ENCODE results near the gene FGF22.

The FGF22 gene

GRCh38 chr19:680287-681028 lies 40.8 kb downstream of the FGF22 start:
- peak; percentile 98 for DNase-seq

GRCh38 chr19:681029-682019 lies 41.6 kb downstream of the FGF22 start:
- DNase-seq, result no peak

DNA sequence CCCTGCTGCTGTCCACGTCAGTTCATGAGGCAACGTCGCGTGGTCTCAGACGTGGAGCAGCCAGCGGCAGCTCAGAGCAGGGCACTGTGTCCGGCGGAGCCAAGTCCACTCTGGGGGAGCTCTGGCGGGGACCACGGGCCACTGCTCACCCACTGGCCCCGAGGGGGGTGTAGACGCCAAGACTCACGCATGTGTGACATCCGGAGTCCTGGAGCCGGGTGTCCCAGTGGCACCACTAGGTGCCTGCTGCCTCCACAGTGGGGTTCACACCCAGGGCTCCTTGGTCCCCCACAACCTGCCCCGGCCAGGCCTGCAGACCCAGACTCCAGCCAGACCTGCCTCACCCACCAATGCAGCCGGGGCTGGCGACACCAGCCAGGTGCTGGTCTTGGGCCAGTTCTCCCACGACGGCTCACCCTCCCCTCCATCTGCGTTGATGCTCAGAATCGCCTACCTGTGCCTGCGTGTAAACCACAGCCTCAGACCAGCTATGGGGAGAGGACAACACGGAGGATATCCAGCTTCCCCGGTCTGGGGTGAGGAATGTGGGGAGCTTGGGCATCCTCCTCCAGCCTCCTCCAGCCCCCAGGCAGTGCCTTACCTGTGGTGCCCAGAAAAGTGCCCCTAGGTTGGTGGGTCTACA lies 43.1 kb downstream of the FGF22 start:
- DNase-seq, result no peak

- no peak for DNase-seq
These were observed 45.8 kb downstream of the FGF22 start for GRCh38 chr19:685454-685931.

DNA sequence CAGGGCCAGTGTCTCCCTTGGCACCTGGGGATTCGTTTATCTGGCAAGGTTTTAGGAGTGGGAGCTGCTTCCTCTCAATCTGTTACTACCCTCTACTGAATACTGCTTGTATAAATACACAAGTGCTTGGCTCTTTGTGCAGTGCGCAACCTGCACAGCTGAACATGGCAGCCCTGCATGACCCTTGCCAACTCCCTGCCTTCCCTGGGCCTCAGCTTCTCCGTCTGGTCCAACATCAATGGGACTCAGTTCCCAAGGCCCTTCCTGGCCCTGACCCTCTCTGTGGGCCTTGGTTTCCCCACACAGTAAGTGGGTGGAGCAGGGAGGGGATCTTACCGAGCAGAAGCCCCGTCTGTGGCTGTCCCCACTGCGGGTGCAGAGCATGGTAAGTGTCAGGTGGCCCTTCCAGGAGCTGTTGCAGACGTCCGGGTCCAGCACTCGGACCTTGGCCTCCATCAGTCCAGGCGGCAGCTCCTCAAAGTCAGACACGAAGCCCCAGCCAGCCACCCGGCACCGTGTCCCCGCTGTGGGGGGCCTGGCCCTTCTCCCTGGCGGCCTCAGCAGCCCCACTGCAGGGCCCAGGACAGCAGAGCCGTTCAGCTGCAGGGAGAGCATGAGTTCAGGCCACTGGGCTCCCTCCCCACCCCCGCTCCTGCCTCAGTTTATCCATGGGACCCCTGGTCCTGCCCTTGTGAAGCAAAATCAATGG lies 47.1 kb downstream of the FGF22 start:
- DNase-seq, result no peak

DNA sequence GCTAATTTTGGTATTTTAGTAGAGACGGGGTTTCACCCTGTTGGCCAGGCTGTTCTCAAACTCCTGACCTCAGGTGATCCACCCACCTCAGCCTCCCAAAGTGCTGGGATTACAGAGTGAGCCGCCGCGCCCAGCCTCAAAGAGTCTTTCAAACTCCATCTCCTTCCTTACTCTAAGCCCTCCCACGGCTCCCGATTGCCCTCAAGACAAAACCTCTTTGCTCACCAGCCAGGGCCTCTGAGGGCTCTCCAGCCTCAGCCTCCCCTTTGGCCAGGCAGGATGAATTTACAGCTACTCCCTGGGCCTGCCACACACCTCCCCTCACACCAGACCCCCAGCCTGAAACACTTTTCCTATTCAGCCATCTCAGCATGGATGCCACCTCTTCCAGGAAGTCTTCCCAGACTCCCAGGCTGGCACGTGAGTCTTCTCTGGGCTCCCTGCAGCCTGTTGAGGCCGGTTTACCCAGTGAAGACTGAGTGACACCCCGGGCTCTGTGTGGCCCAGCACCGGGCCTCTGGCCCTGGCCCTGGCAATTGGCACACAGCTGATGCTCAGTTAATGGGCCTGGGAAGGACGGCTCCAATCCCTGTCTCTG lies 48.0 kb downstream of the FGF22 start:
- no peak for DNase-seq

- no peak for DNase-seq
These were observed 48.5 kb downstream of the FGF22 start for GRCh38 chr19:688214-688613.

DNA sequence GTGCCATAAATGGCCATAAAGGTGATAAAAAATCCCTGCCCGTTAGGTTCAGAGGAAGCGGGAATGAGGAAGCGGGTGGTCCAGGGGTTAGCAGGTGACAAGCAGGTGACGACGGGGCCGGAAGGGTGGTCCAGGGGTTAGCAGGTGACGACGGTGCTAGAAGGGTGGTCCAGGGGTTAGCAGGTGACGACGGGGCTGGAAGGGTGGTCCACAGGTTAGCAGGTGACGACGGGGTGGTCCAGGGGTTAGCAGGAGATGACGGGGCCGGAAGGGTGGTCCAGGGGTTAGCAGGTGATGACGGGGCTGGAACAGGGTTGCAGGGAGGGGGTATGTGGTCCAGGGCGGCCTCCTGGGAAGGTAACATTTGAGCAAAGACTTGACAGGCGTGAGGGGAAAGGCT lies 49.3 kb downstream of the FGF22 start:
- DNase-seq, result no peak

DNA sequence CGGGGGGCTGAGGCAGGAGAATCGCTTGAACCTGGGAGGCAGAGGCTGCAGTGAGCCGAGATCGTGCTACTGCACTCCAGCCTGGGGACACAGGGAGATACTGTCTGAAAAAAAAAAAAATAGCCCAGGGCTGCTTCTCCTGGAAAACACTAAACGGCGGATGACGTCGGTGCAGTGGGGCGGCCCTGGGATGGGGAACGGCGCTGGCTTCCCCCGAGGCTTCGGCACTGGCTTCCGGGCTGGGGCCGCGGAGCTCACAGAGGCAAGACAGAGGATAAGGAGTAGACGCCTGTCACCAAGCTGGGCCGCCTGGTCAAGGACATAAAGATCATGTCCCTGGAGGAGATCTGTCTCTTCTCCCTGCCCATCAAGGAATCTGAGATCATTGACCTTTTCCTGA lies 50.5 kb downstream of the FGF22 start:
- DNase-seq, result no peak
